Endothelial cell of umbilical vein (primary cell): ENCODE measurements around the gene TMPRSS12. TPM values are rescaled to one million over a fixed set of nuclear protein-coding genes. Genes with fewer than 3 reads are reported as not detected.
A peak's percentile ranks its signal among the peaks of the same experiment; 100 is the strongest.

Experiments used
- BruUV-seq: library from RNA; stranded (reverse); fragments of 400-500 nt; replicated peaks from 2 replicates; lab custom pipeline; 2021; lab: Mats Ljungman, UMichigan
- CTCF ChIA-PET: fragments of 300-600, 350-600 bp; sonication (Branson Sonifier 250); formaldehyde crosslinking; loops from one replicate; lab custom pipeline; 2021; ENCODE audit warnings: antibody characterized with exemption, inconsistent platforms; lab: Charles Lee
- POLR2A ChIA-PET: fragments of 300-600, 350-600 bp; sonication (Branson Sonifier 250); formaldehyde crosslinking; loops from one replicate; lab custom pipeline; 2021; ENCODE audit warnings: antibody characterized with exemption, inconsistent platforms; lab: Charles Lee
- DNase-seq: peaks from one replicate; pipeline ENCODE4 v3.0.0-alpha.2; 2011; ENCODE audit warnings: low read depth, low spot score
- FAIRE-seq: peaks from 2 replicates; lab custom pipeline; 2011; peaks lifted over from hg19 to GRCh38; lab: Jason Lieb, UNC
- H2AFZ ChIP-seq: 2 replicates; pipeline ENCODE4 v1.6.0; 2012; ENCODE audit warnings: low read depth, low read length, control low read depth, inconsistent platforms
- H3K27ac ChIP-seq: 2 replicates; pipeline ENCODE4 v1.5.1; 2011; ENCODE audit warnings: low read depth, mild to moderate bottlenecking, control low read depth, low read length, moderate library complexity; ENCODE audit not compliant: insufficient read depth
- H3K27me3 ChIP-seq, 2 experiments: 2 replicates each; pipeline versions ENCODE4 v1.6.0 to v1.6.1; 2011; ENCODE audit warnings: low read length in 2 of 2, mixed read lengths in 1 of 2; ENCODE audit not compliant: control insufficient read depth in 2 of 2, insufficient read depth in 2 of 2
- H3K36me3 ChIP-seq, 2 experiments: 2 replicates in 1 of 2; 3 replicates in 1 of 2; pipeline ENCODE4 v1.5.1; 2011; ENCODE audit warnings: low read length in 2 of 2, mild to moderate bottlenecking in 1 of 2, moderate library complexity in 1 of 2; ENCODE audit not compliant: control insufficient read depth in 2 of 2, insufficient read depth in 2 of 2; ENCODE audit errors: extremely low read depth in 1 of 2
- H3K4me1 ChIP-seq: 3 replicates; pipeline ENCODE4 v1.5.1; 2011; ENCODE audit warnings: mild to moderate bottlenecking, low read length; ENCODE audit not compliant: control insufficient read depth, insufficient read depth; ENCODE audit errors: extremely low read depth
- H3K4me2 ChIP-seq: 2 replicates; pipeline ENCODE4 v1.6.1; 2011; ENCODE audit warnings: low read length, control low read depth, mixed read lengths; ENCODE audit not compliant: insufficient read depth
- H3K4me3 ChIP-seq, 3 experiments: fragments of 200-600 bp in 1 of 3; sonication (generic), shearing (Covaris generic) in 1 of 3; replicated peaks in 1 of 3; 2 replicates each; pipeline ENCODE4 v1.5.1; 2011 to 2016; ENCODE audit warnings: control low read depth in 3 of 3, low read length in 3 of 3, mild to moderate bottlenecking in 2 of 3, inconsistent platforms in 1 of 3, low read depth in 1 of 3, moderate library complexity in 1 of 3; ENCODE audit not compliant: insufficient read depth in 1 of 3
- H3K79me2 ChIP-seq: 2 replicates; pipeline ENCODE4 v1.6.0; 2012; ENCODE audit warnings: low read length, inconsistent platforms; ENCODE audit not compliant: control insufficient read depth, insufficient read depth
- H3K9ac ChIP-seq: replicated peaks from 2 replicates; pipeline ENCODE3; 2011; ENCODE audit warnings: low read length, control low read depth; ENCODE audit not compliant: insufficient read depth; ENCODE audit errors: extremely low read depth
- H3K9me1 ChIP-seq: replicated peaks from 3 replicates; pipeline ENCODE4 v1.6.0; 2011; ENCODE audit warnings: mild to moderate bottlenecking, low read length; ENCODE audit not compliant: control insufficient read depth, insufficient read depth; ENCODE audit errors: extremely low read depth
- H3K9me3 ChIP-seq: replicated peaks from 2 replicates; pipeline ENCODE4 v1.5.1; 2012; ENCODE audit warnings: low read length, inconsistent platforms; ENCODE audit not compliant: control insufficient read depth, insufficient read depth
- H4K20me1 ChIP-seq: replicated peaks from 2 replicates; pipeline ENCODE3; 2011; ENCODE audit warnings: mild to moderate bottlenecking, low read length; ENCODE audit not compliant: control insufficient read depth, insufficient read depth; ENCODE audit errors: extremely low read depth
- EZH2 ChIP-seq: IDR thresholded peaks from 2 replicates; pipeline ENCODE4 v1.6.1; 2012; ENCODE audit warnings: borderline replicate concordance, low read depth, mild to moderate bottlenecking, moderate library complexity, low read length, inconsistent platforms; ENCODE audit not compliant: severe bottlenecking
- FOS ChIP-seq: IDR thresholded peaks from 2 replicates; pipeline ENCODE4 v1.6.1; 2011; ENCODE audit warnings: mild to moderate bottlenecking, low read length, moderate library complexity, borderline replicate concordance; ENCODE audit not compliant: insufficient read depth
- GATA2 ChIP-seq: IDR thresholded peaks from 2 replicates; pipeline ENCODE4 v1.7.0; 2011; ENCODE audit warnings: low read depth, mild to moderate bottlenecking, moderate library complexity, mixed read lengths, low read length; ENCODE audit not compliant: insufficient read length, insufficient read depth
- JUN ChIP-seq: IDR thresholded peaks from 2 replicates; pipeline ENCODE4 v1.6.1; 2011; ENCODE audit warnings: borderline replicate concordance, low read depth; ENCODE audit not compliant: insufficient read length, insufficient read depth
- MYC ChIP-seq: IDR thresholded peaks from one replicate; pipeline ENCODE4 v1.6.1; 2011; ENCODE audit warnings: mild to moderate bottlenecking, low read depth, low read length
- POLR2A ChIP-seq: IDR thresholded peaks from 2 replicates; pipeline ENCODE4 v1.6.1; 2012; ENCODE audit warnings: low read depth, mild to moderate bottlenecking, control low read depth, low read length
- POLR2AphosphoS5 ChIP-seq: IDR thresholded peaks from 2 replicates; pipeline ENCODE4 v1.6.1; 2012; ENCODE audit warnings: low read depth, mild to moderate bottlenecking, control low read depth, low read length, moderate library complexity; ENCODE audit not compliant: insufficient read depth
- dilution Hi-C: fragments of 300-500 bp; cut with MboI; formaldehyde crosslinking; loops from one replicate; pipeline ENCODE4 v1.15.0; 2019; ENCODE audit warnings: low sequenced_read_pairs; ENCODE audit not compliant: extremely low pct_ligation_motif_present
- intact Hi-C: fragments of 100-400 bp; cut with micrococcal nuclease; formaldehyde crosslinking; loops from one replicate; pipeline ENCODE4 v1.10.0; 2022
- polyA plus RNA-seq, 4 experiments: library from polyadenylated mRNA; depleted of rRNA in 3 of 4; stranded (reverse) in 3 of 4; unstranded in 1 of 4; fragments of >200 nt; gene quantifications; 2 replicates each; pipeline versions ENCODE4 v1.2.1 to v1.2.3, GENCODE V29; 2011 to 2012; ENCODE audit warnings: missing spikeins in 1 of 4
- total RNA-seq: library from RNA; stranded (reverse); gene quantifications from 2 replicates; pipeline ENCODE4 v1.2.3, GENCODE V29; 2021
- TF ChIP-seq, protein P1 (sequence below), 2 donors: IDR thresholded peaks; 1 replicate in 1 of 2; 2 replicates in 1 of 2; pipeline ENCODE4 v1.5.1; 2011; ENCODE audit warnings: low read length in 2 of 2, mild to moderate bottlenecking in 2 of 2, moderate library complexity in 2 of 2, control low read depth in 1 of 2, inconsistent platforms in 1 of 2, low read depth in 1 of 2; ENCODE audit not compliant: insufficient read depth in 1 of 2; ENCODE audit errors: extremely low read depth in 1 of 2
- TF ChIP-seq, protein P2 (sequence below): IDR thresholded peaks from 2 replicates; pipeline ENCODE4 v1.6.1; 2011; ENCODE audit not compliant: insufficient read depth, insufficient read length

TMPRSS12 gene
- total and polyA plus RNA-seq, 2 donors (not counting 3 experiments of a cell fraction or from before 2014, with no cell fraction given) = not detected

DNA sequence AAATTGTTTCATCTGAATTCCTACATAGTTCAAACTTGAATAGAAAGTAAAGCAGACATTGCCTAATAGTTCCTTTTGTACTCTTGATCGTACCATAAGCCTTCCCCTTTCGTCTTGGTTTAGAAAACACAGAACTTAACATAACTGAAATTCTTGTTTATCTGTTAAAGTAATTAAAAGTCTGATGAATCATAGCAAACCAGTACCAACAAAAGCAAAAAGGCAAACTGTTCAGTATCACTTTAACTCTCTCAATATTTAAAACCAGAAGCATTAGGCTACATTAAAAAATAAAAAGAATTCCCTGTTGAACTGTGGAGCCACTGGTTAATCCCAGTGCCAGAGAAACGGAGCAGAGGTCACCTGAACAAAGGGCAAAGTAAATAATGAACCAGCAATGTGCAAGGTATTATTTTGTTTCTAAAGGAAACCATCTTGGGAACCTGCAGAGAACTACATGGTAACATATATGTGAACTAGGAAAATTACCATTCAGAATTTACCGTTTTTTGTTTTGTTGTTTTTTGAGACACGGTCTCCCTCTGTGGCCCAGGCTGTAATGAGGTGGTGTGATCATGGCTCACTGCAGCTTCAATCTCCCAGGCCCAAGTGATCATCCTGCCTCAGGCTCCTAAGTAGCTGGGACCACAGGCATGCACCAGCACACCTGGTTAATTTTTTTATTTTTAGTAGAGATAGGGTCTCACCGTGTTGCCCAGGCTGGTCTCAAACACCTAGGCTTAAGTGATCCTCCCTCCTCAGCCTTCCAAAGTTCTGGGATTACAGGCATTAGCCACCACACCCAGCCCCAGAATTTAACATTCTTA, 92.5 kb downstream of the TMPRSS12 start:
- H3K4me2 ChIP-seq = no peak overlapping the region
- intact Hi-C loops = no loop called here
- BruUV-seq = no TSS peak
- H4K20me1 ChIP-seq = no peaks in the 10 kb centered on the region
- no peak overlapping the region for H3K9ac ChIP-seq
- H3K4me1 ChIP-seq = no peaks in the 10 kb centered on the region
- dilution Hi-C loops = no loop called here
- POLR2A ChIA-PET = interaction anchor here (0.9 kb wide), 1 partner anchor 10 kb away, joined by 3 read pairs; a partner anchor contains a TSS
- TF ChIP-seq, protein P1, sequence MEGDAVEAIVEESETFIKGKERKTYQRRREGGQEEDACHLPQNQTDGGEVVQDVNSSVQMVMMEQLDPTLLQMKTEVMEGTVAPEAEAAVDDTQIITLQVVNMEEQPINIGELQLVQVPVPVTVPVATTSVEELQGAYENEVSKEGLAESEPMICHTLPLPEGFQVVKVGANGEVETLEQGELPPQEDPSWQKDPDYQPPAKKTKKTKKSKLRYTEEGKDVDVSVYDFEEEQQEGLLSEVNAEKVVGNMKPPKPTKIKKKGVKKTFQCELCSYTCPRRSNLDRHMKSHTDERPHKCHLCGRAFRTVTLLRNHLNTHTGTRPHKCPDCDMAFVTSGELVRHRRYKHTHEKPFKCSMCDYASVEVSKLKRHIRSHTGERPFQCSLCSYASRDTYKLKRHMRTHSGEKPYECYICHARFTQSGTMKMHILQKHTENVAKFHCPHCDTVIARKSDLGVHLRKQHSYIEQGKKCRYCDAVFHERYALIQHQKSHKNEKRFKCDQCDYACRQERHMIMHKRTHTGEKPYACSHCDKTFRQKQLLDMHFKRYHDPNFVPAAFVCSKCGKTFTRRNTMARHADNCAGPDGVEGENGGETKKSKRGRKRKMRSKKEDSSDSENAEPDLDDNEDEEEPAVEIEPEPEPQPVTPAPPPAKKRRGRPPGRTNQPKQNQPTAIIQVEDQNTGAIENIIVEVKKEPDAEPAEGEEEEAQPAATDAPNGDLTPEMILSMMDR (IDR thresholded peaks at IDR 0.05; ENCODE audit: extremely low read depth in 1 of 2, insufficient read depth in 1 of 2, low read depth in 1 of 2, low read length in 2 of 2) = no peak
- no peak for TF ChIP-seq MYC
- no peak for TF ChIP-seq EZH2
- TF ChIP-seq, protein P2, sequence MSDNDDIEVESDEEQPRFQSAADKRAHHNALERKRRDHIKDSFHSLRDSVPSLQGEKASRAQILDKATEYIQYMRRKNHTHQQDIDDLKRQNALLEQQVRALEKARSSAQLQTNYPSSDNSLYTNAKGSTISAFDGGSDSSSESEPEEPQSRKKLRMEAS = no peak
- no peak for TF ChIP-seq POLR2AphosphoS5
- no peak for TF ChIP-seq JUN
- no peak for TF ChIP-seq GATA2
- no peak for TF ChIP-seq POLR2A
- no peak for TF ChIP-seq FOS
- H3K9me1 ChIP-seq = no peaks in the 10 kb centered on the region
- no peak overlapping the region for H3K27ac ChIP-seq
- CTCF ChIA-PET = interaction anchor here (0.9 kb wide), 1 partner anchor 111 kb away, joined by 3 read pairs; no protein-coding TSS in a partner anchor
- peak overlapping the region; percentile 12 for H2AFZ ChIP-seq
- H3K9me3 ChIP-seq = no peaks in the 10 kb centered on the region
- H3K4me3 ChIP-seq = no peak overlapping the region
- DNase-seq = no peak
- H3K27me3 ChIP-seq = no peaks in the 10 kb centered on the region
- H3K79me2 ChIP-seq = no peaks in the 10 kb centered on the region
- H3K36me3 ChIP-seq = peaks cover 0 to 3% of the 10 kb centered on the region in 2 experiments
- peak; percentile 55 for FAIRE-seq
